H1 (cell line): ENCODE data around the gene TMEM89. TPM values are rescaled to one million over a fixed set of nuclear protein-coding genes. Genes with fewer than 3 reads are reported as not detected.

Source experiments
- SIX5 ChIP-seq: IDR thresholded peaks from 2 replicates; pipeline ENCODE4 v1.6.1; 2011; ENCODE audit warnings: mild to moderate bottlenecking, low read depth, low read length
- polyA plus RNA-seq, 7 experiments: library from polyadenylated mRNA; depleted of rRNA in 3 of 7; stranded (reverse) in 5 of 7; unstranded in 2 of 7; fragments of >200 nt in 5 of 7; fragments of 200-250 nt in 2 of 7; gene quantifications; 1 replicate in 5 of 7; 2 replicates in 1 of 7; 4 replicates in 1 of 7; pipeline versions ENCODE4 v1.2.1 to v1.2.3, GENCODE V29; 2011 to 2013; ENCODE audit warnings: missing spikeins in 2 of 7, mixed read lengths in 2 of 7
- total RNA-seq: library from RNA; stranded (reverse); fragmentation: NEBNext Ultra II Directional; extraction: Animal tissue kit (Norgen Biotek cat#: 25700); gene quantifications from 2 replicates; pipeline ENCODE4 v1.2.1, GENCODE V29; 2021

The TMEM89 gene
- total and polyA plus RNA-seq, 2 of the 8 experiments (the other 6 are each of a cell fraction or from before 2014, with no cell fraction given) = not detected

GRCh38 chr3:48663489-48664312, 42.1 kb upstream of the TMEM89 start (continued):
- no peak for TF ChIP-seq SIX5
